ENCODE data around the gene RNF128. TPM values are rescaled to one million over a fixed set of nuclear protein-coding genes. Genes with fewer than 3 reads are reported as not detected.
A peak's percentile ranks its signal among the peaks of the same experiment; 100 is the strongest.

Gene RNF128
- total and polyA plus RNA-seq, 2 donors (not counting 1 experiment from before 2014, with no cell fraction given): not detected

DNA sequence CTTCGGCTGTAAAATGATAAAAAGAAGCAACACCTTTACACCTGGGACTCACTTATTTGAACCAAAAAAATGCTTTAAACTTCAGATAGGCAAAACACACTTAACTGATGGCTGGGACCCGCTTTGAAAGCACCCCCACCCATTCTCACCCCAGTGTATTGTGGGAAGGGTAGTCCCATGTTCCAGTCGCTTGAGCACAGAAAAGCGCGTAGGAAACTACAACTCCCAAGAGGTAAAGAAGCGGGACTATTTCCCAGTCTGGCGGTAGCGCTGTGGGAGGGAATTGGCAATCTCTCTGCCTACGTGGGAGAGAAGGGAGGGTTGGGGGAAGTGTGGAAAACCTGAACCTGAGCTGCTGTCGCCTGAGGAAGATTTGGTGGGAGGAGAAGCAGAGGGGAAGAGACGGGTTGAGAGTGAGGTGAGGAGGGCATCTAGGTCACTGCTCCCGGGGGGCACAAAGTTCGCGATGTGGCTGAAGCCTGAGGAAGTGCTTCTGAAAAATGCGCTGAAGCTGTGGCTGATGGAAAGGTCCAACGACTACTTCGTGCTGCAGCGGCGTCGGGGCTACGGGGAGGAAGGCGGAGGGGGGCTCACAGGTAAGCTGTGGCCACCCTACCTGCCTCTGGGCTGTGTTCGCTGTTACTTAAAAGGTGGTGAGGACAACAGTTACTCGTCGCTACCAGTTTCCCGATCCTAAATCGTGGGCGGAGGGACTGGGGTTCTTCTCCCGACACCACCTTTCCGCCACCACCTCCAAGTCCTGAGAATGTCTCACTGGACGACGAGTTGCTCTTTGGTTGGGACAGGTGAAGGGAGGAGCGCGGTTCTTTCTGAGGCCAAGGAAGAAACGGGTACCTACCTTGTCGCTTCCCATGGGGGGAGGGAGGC is 76.1 kb downstream of the RNF128 start, which contains the start of gene TBC1D8B:
Gene TBC1D8B, plus strand, starts transcription at position 286 of the 888 bp plus-strand sequence. Its CDS starts 181 bp downstream, at position 467.
- intact Hi-C loops (cut with micrococcal nuclease): loop anchor here (5.0 to 10.0 kb wide), 2 partner anchors 190 to 1292 kb away; partner anchors contain the start of genes ATG4A, PSMD10 and RADX
- Mint-ChIP-seq H3K27ac (peak within 1 kb of the TSS; percentile 66), H3K4me3 (peak within 1 kb of the TSS; percentile 94), H3K27me3 (peaks cover 5% of the 10 kb centered on the region), H3K9me3 (ENCODE audit: insufficient read depth) (no peaks in the 10 kb centered on the region), H3K4me1 (peaks cover 26% of the 10 kb centered on the region)
- peak within 1 kb of the TSS; percentile 70 for H3K4me2 ChIP-seq (replicated peaks; ENCODE audit: low read depth, low read length, poor library complexity, severe bottlenecking)
- H3K27ac ChIP-seq (ENCODE audit: low read length in 2 of 2): no peak within 1 kb of the TSS
- peaks cover 0 to 12% (median 3%) of the 10 kb centered on the region in 4 experiments for H3K27me3 ChIP-seq (replicated peaks in 1 of 4; ENCODE audit: control extremely low read depth in 1 of 4, control insufficient read depth in 3 of 4, insufficient read depth in 4 of 4, low read length in 3 of 4)
- peak within 1 kb of the TSS; percentile 34 to 71 (median 51) for H3K4me3 ChIP-seq (ENCODE audit: control extremely low read depth in 1 of 5, extremely low read depth in 1 of 5, insufficient read depth in 1 of 5, low read depth in 2 of 5, low read length in 4 of 5)
- ChIA-PET CTCF (no interaction called here), POLR2A (no interaction called here)
- H3K9ac ChIP-seq (ENCODE audit: low read length): peak within 1 kb of the TSS; percentile 61
- H3K36me3 ChIP-seq (replicated peaks in 1 of 2; ENCODE audit: control extremely low read depth in 1 of 2, control insufficient read depth in 1 of 2, extremely low read depth in 1 of 2, insufficient read depth in 2 of 2, low read length in 1 of 2): no peaks in the 10 kb centered on the region
- H3K4me1 ChIP-seq (ENCODE audit: control insufficient read depth in 2 of 2, insufficient read depth in 2 of 2, low read length in 2 of 2): peaks cover 16 to 18% of the 10 kb centered on the region in 2 donors
- peak; percentile 93 for ATAC-seq (ENCODE audit: low read depth)
- no peak for TF ChIP-seq EZH2 (IDR thresholded peaks at IDR 0.05; ENCODE audit: borderline replicate concordance, insufficient read depth, low read depth, low read length, poor library complexity, severe bottlenecking)
- TF ChIP-seq, protein P1, sequence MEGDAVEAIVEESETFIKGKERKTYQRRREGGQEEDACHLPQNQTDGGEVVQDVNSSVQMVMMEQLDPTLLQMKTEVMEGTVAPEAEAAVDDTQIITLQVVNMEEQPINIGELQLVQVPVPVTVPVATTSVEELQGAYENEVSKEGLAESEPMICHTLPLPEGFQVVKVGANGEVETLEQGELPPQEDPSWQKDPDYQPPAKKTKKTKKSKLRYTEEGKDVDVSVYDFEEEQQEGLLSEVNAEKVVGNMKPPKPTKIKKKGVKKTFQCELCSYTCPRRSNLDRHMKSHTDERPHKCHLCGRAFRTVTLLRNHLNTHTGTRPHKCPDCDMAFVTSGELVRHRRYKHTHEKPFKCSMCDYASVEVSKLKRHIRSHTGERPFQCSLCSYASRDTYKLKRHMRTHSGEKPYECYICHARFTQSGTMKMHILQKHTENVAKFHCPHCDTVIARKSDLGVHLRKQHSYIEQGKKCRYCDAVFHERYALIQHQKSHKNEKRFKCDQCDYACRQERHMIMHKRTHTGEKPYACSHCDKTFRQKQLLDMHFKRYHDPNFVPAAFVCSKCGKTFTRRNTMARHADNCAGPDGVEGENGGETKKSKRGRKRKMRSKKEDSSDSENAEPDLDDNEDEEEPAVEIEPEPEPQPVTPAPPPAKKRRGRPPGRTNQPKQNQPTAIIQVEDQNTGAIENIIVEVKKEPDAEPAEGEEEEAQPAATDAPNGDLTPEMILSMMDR (IDR thresholded peaks at IDR 0.05): no peak
- no peaks in the 10 kb centered on the region for H3K79me2 ChIP-seq (ENCODE audit: control insufficient read depth, insufficient read depth, low read length)
- H2AFZ ChIP-seq (ENCODE audit: insufficient read depth, low read depth, low read length, poor library complexity, severe bottlenecking): peak within 1 kb of the TSS; percentile 60
- H4K20me1 ChIP-seq (ENCODE audit: control insufficient read depth, insufficient read depth, low read length, poor library complexity, severe bottlenecking): no peaks in the 10 kb centered on the region
- H3K9me3 ChIP-seq (ENCODE audit: control extremely low read depth in 1 of 3, control insufficient read depth in 2 of 3, insufficient read depth in 1 of 3, low read length in 2 of 3): no peaks in the 10 kb centered on the region
- DNase-seq: peak; percentile 39
- WGBS (ENCODE audit: insufficient coverage): 2% methylated on average over 14 of the region's 36 CpGs

All from B cell (primary cell).